ENCODE measurements around the gene NECAB2. TPM values are rescaled to one million over a fixed set of nuclear protein-coding genes. Genes with fewer than 3 reads are reported as not detected.
A peak's percentile ranks its signal among the peaks of the same experiment; 100 is the strongest.

NECAB2 gene
- polyA plus RNA-seq, 2 of the 4 experiments (the other 2 are of a cell fraction): 1.1 to 1.4 TPM

GRCh38 chr16:83952940-83953795 lies 14.9 kb upstream of the NECAB2 start, which contains the start of gene OSGIN1:
Gene OSGIN1, plus strand, starts transcription at chr16:83953240. Its CDS starts 4,432 bp downstream, at chr16:83957672.
- TF ChIP-seq NFE2L2 (conservative IDR thresholded peaks at IDR 0.05; ENCODE audit: low read length) (peak; percentile 86), RARB (CRISPR knock-in tag; IDR thresholded peaks at IDR 0.05) (0 out of 2 replicates have a peak, but pooled peaks have one; percentile 70), BCL3 (IDR thresholded peaks at IDR 0.05) (peak; percentile 60; the same call in 1 of the 3 replicates), PBX3 (IDR thresholded peaks at IDR 0.05) (peak; percentile 26; the same call in 1 of the 2 replicates), POLR2A (IDR thresholded peaks at IDR 0.05; ENCODE audit: low read length) (peak; percentile 96), HEYL (CRISPR knock-in tag; IDR thresholded peaks at IDR 0.05) (no peak), TFCP2L1 (CRISPR knock-in tag; IDR thresholded peaks at IDR 0.05) (0 out of 2 replicates have a peak, but pooled peaks have one; percentile 31), HDAC2 (IDR thresholded peaks at IDR 0.05) (no peak), PHF8 (IDR thresholded peaks at IDR 0.05; ENCODE audit: borderline replicate concordance, low read depth) (peak; percentile 72), BHLHE40 (IDR thresholded peaks at IDR 0.05; ENCODE audit: low read depth, low read length) (peak; percentile 37; the same call in 1 of the 2 replicates), MAX (IDR thresholded peaks at IDR 0.05) (peak; percentile 96), FOSB (CRISPR knock-in tag; IDR thresholded peaks at IDR 0.05) (no peak), ZSCAN20 (CRISPR knock-in tag; IDR thresholded peaks at IDR 0.05) (no peak), ZC3H11A (IDR thresholded peaks at IDR 0.05) (no peak), NPAS2 (CRISPR knock-in tag; IDR thresholded peaks at IDR 0.05; ENCODE audit: borderline replicate concordance) (peak; percentile 92), USF2 (IDR thresholded peaks at IDR 0.05) (peak; percentile 67), SREBF2 (IDR thresholded peaks at IDR 0.05) (no peak), HMGXB4 (CRISPR knock-in tag; IDR thresholded peaks at IDR 0.05; ENCODE audit: borderline replicate concordance) (0 out of 2 replicates have a peak, but pooled peaks have one; percentile 60), EP300 (IDR thresholded peaks at IDR 0.05) (peak in 1 of 2 experiments; percentile 60; a peak in 1 of 5 replicates), TP53 (CRISPR knock-in tag; IDR thresholded peaks at IDR 0.05) (peak; percentile 69; the same call in 1 of the 2 replicates), CHD4 (IDR thresholded peaks at IDR 0.05; ENCODE audit: borderline replicate concordance) (no peak), JUN (IDR thresholded peaks at IDR 0.05) (peak; percentile 76 to 90; a peak in 4 of 5 replicates), MYC (IDR thresholded peaks at IDR 0.05; ENCODE audit: borderline replicate concordance, low read length) (peak; percentile 90), GATA3 (IDR thresholded peaks at IDR 0.05; ENCODE audit: borderline replicate concordance) (0 out of 2 replicates have a peak, but pooled peaks have one; percentile 19), CEBPB (IDR thresholded peaks at IDR 0.05) (peak in 1 of 2 experiments; percentile 40; a peak in 1 of 4 replicates), CHD2 (IDR thresholded peaks at IDR 0.05; ENCODE audit: low read length, partially characterized antibody) (no peak), ESRRA (IDR thresholded peaks at IDR 0.05; ENCODE audit: borderline replicate concordance, low read length) (no peak), FOSL2 (IDR thresholded peaks at IDR 0.05) (peak; percentile 28; the same call in 1 of the 2 replicates), FOSL2 (CRISPR knock-in tag; IDR thresholded peaks at IDR 0.05) (peak; percentile 85), RNF2 (IDR thresholded peaks at IDR 0.05; ENCODE audit: borderline replicate concordance, low read depth) (no peak), MAFK (IDR thresholded peaks at IDR 0.05; ENCODE audit: partially characterized antibody) (peak; percentile 96)
- TF ChIP-seq, protein P1, sequence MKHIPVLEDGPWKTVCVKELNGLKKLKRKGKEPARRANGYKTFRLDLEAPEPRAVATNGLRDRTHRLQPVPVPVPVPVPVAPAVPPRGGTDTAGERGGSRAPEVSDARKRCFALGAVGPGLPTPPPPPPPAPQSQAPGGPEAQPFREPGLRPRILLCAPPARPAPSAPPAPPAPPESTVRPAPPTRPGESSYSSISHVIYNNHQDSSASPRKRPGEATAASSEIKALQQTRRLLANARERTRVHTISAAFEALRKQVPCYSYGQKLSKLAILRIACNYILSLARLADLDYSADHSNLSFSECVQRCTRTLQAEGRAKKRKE (CRISPR knock-in tag; IDR thresholded peaks at IDR 0.05; ENCODE audit: low read depth): no peak
- FAIRE-seq (no peak), ATAC-seq (peak; percentile 76 to 84), DNase-seq (ENCODE audit: low read depth in 1 of 2, low spot score in 1 of 2) (peak; percentile 90 to 97)
- Histone ChIP-seq H3K4me3 (peak within 1 kb of the TSS; percentile 67), H3K27ac (peak within 1 kb of the TSS; percentile 93 to 98), H3K4me1 (peaks cover 38% of the 10 kb centered on the region), H3K9me3 (no peaks in the 10 kb centered on the region), H3K4me2 (peak within 1 kb of the TSS; percentile 85)
- CTCF ChIA-PET: interaction anchor here (0.7 to 16.1 kb wide), 26 partner anchors 9 to 552 kb away, joined by 3 to 414 read pairs (median 4); no protein-coding TSS in a partner anchor
- WGBS (ENCODE audit: missing lambda C conversion rate): 0% methylated on average over 14 of the region's 30 CpGs
- POLR2A ChIA-PET: interaction anchor here (0.8 to 1.9 kb wide), 5 partner anchors 11 to 552 kb away, joined by 3 to 6 read pairs (median 5); partner anchors contain the start of gene MBTPS1

Measured in A549 (cell line).